IMR-90 (cell line): ENCODE results near the gene RYK. TPM values are rescaled to one million over a fixed set of nuclear protein-coding genes. Genes with fewer than 3 reads are reported as not detected.

Source experiments
- ATAC-seq: fragments of 200-7000 bp; cut with Tn5 transposase; 2 replicates; pipeline ENCODE4 v1.9.1; 2020; ENCODE audit warnings: low read depth, mild to moderate bottlenecking, moderate library complexity
- BruUV-seq: library from RNA; stranded (reverse); fragments of 400-500 nt; replicated peaks from 2 replicates; lab custom pipeline; 2021; lab: Mats Ljungman, UMichigan
- CTCF ChIA-PET: fragments of 300-600 bp; formaldehyde crosslinking; extraction: SDS; loops from one replicate; lab custom pipeline; 2021; ENCODE audit warnings: antibody characterized with exemption; lab: Yijun Ruan, JAX
- POLR2A ChIA-PET: fragments of 300-600 bp; sonication (Branson Sonifier 250); formaldehyde crosslinking; loops from one replicate; lab custom pipeline; 2022; ENCODE audit warnings: antibody characterized with exemption; ENCODE audit not compliant: unreplicated experiment; lab: Charles Lee
- DNase-seq: peaks from one replicate; pipeline ENCODE4 v3.0.0; 2013
- H2AFZ ChIP-seq: replicated peaks from 2 replicates; pipeline ENCODE3; 2013; ENCODE audit warnings: low read length, mild to moderate bottlenecking; ENCODE audit not compliant: poor library complexity
- H2AK5ac ChIP-seq: 2 replicates; pipeline ENCODE4 v1.6.1; 2013; ENCODE audit warnings: low read depth, low read length, inconsistent platforms
- H2AK9ac ChIP-seq: replicated peaks from 2 replicates; pipeline ENCODE3; 2013; ENCODE audit warnings: mild to moderate bottlenecking, low read depth, low read length, moderate library complexity; ENCODE audit not compliant: poor library complexity
- H2BK120ac ChIP-seq: 2 replicates; pipeline ENCODE4 v1.6.1; 2013; ENCODE audit warnings: low read depth, low read length, inconsistent platforms
- H2BK15ac ChIP-seq: 3 replicates; pipeline ENCODE4 v1.6.1; 2013; ENCODE audit warnings: low read depth, low read length, inconsistent platforms
- H2BK20ac ChIP-seq: 2 replicates; pipeline ENCODE4 v1.6.1; 2013; ENCODE audit warnings: low read depth, mild to moderate bottlenecking, inconsistent platforms, low read length, moderate library complexity
- H2BK5ac ChIP-seq: 2 replicates; pipeline ENCODE4 v1.6.1; 2013; ENCODE audit warnings: mild to moderate bottlenecking, low read depth, low read length, inconsistent platforms; ENCODE audit not compliant: poor library complexity, severe bottlenecking
- H3K14ac ChIP-seq: replicated peaks from 2 replicates; pipeline ENCODE4 v1.6.1; 2013; ENCODE audit warnings: low read depth, low read length, inconsistent platforms
- H3K18ac ChIP-seq: 2 replicates; pipeline ENCODE4 v1.6.1; 2013; ENCODE audit warnings: low read depth, low read length, control low read depth
- H3K23ac ChIP-seq: 2 replicates; pipeline ENCODE4 v1.6.1; 2013; ENCODE audit warnings: low read depth, low read length, inconsistent platforms
- H3K27ac ChIP-seq: 2 replicates; pipeline ENCODE4 v1.5.1; 2013; ENCODE audit warnings: mild to moderate bottlenecking, control low read depth, low read length; ENCODE audit not compliant: insufficient read depth
- H3K27me3 ChIP-seq: 2 replicates; pipeline ENCODE4 v1.6.1; 2013; ENCODE audit warnings: low read length; ENCODE audit not compliant: control insufficient read depth, insufficient read depth
- H3K36me3 ChIP-seq: 2 replicates; pipeline ENCODE4 v1.6.1; 2013; ENCODE audit warnings: low read length, mixed read lengths; ENCODE audit not compliant: control insufficient read depth, insufficient read depth
- H3K4ac ChIP-seq: 2 replicates; pipeline ENCODE4 v1.6.1; 2013; ENCODE audit warnings: low read depth, low read length, inconsistent platforms
- H3K4me1 ChIP-seq: 2 replicates; pipeline ENCODE4 v1.6.1; 2013; ENCODE audit warnings: low read length, mixed read lengths; ENCODE audit not compliant: control insufficient read depth, insufficient read depth
- H3K4me2 ChIP-seq: 2 replicates; pipeline ENCODE4 v1.6.1; 2013; ENCODE audit warnings: low read depth, mild to moderate bottlenecking, control low read depth, low read length, moderate library complexity
- H3K4me3 ChIP-seq: 2 replicates; pipeline ENCODE4 v1.5.1; 2013; ENCODE audit warnings: low read depth, mild to moderate bottlenecking, control low read depth, low read length, moderate library complexity; ENCODE audit not compliant: insufficient read depth
- H3K56ac ChIP-seq: 2 replicates; pipeline ENCODE4 v1.6.1; 2013; ENCODE audit warnings: low read length, inconsistent platforms; ENCODE audit not compliant: insufficient read depth; ENCODE audit errors: extremely low read depth
- H3K79me1 ChIP-seq, 2 experiments: 2 replicates each; pipeline ENCODE4 v1.6.1; 2013; ENCODE audit warnings: low read length in 2 of 2, inconsistent platforms in 1 of 2, low read depth in 1 of 2
- H3K9ac ChIP-seq: 2 replicates; pipeline ENCODE4 v1.6.1; 2013; ENCODE audit warnings: low read depth, low read length, control low read depth
- H3K9me1 ChIP-seq: 2 replicates; pipeline ENCODE4 v1.6.1; 2013; ENCODE audit warnings: low read length, inconsistent platforms; ENCODE audit not compliant: insufficient read depth
- H3K9me3 ChIP-seq: 2 replicates; pipeline ENCODE4 v1.6.1; 2013; ENCODE audit warnings: low read length; ENCODE audit not compliant: control insufficient read depth, insufficient read depth
- H4K20me1 ChIP-seq: 2 replicates; pipeline ENCODE4 v1.6.1; 2013; ENCODE audit warnings: low read length, inconsistent platforms; ENCODE audit not compliant: insufficient read depth
- H4K5ac ChIP-seq: 2 replicates; pipeline ENCODE4 v1.6.1; 2013; ENCODE audit warnings: mild to moderate bottlenecking, low read depth, low read length, control low read depth
- H4K8ac ChIP-seq, 2 experiments: 2 replicates each; pipeline ENCODE4 v1.6.1; 2013; ENCODE audit warnings: low read depth in 2 of 2, low read length in 2 of 2, control low read depth in 1 of 2, inconsistent platforms in 1 of 2
- H4K91ac ChIP-seq: 2 replicates; pipeline ENCODE4 v1.6.1; 2013; ENCODE audit warnings: low read depth, low read length, inconsistent platforms; ENCODE audit not compliant: insufficient read depth
- NFE2L2 ChIP-seq: fragments of 150-350 bp; IDR thresholded peaks from 2 replicates; pipeline ENCODE4 v1.6.1; 2016; ENCODE audit warnings: low read depth, mild to moderate bottlenecking, low read length
- WGBS, 2 experiments: methylation state at CpG; one replicate each; pipeline versions ENCODE4 v1.1.5 to v1.1.7; 2013; ENCODE audit warnings: missing lambda C conversion rate in 2 of 2; ENCODE audit not compliant: insufficient read length in 1 of 2; ENCODE audit errors: extremely low coverage in 2 of 2; 5-methylcytosine and 5-hydroxymethylcytosine counted together
- dilution Hi-C: fragments of 300-500 bp; cut with HindIII; formaldehyde crosslinking; loops from one replicate; pipeline ENCODE4 v1.14.3; 2018; ENCODE audit warnings: low sequenced_read_pairs; ENCODE audit not compliant: unreplicated experiment
- in situ Hi-C: fragments of 300-500 bp; cut with MboI; formaldehyde crosslinking; loops from 3 replicates; pipeline ENCODE4 v1.14.3; 2019; ENCODE audit warnings: low sequenced_read_pairs, inconsistent platforms, mixed read lengths
- intact Hi-C: fragments of 100-400 bp; cut with micrococcal nuclease; formaldehyde crosslinking; loops from 2 replicates; pipeline ENCODE4 v1.10.0; 2022
- polyA plus RNA-seq, 3 experiments: library from polyadenylated mRNA; depleted of rRNA; stranded (reverse); fragments of >200 nt; gene quantifications; 2 replicates each; pipeline ENCODE4 v1.2.3, GENCODE V29; 2012; ENCODE audit warnings: low replicate concordance in 1 of 3
- total RNA-seq: library from RNA; depleted of rRNA; stranded (reverse); fragments of >200 nt; gene quantifications from 2 replicates; pipeline ENCODE4 v1.2.3, GENCODE V29; 2012

RYK gene
- total and polyA plus RNA-seq, 2 of the 4 experiments (the other 2 are of a cell fraction) = 42.4 to 106 TPM

GRCh38 chr3:134229038-134229437 is 21.6 kb downstream of the RYK start:
- peaks cover 65% of the 10 kb centered on the region for H4K20me1 ChIP-seq
- no peaks in the 10 kb centered on the region for H3K27me3 ChIP-seq
- H3K9ac ChIP-seq = no peak overlapping the region
- no peak overlapping the region for H3K14ac ChIP-seq
- intact Hi-C loops (no loop called here), dilution Hi-C loops (no loop called here), in situ Hi-C loops (no loop called here)
- no peak overlapping the region for H3K4me2 ChIP-seq
- no peak overlapping the region for H3K4ac ChIP-seq
- no peak overlapping the region for H2BK20ac ChIP-seq
- BruUV-seq = no TSS peak
- H3K56ac ChIP-seq = no peak overlapping the region
- no peak overlapping the region for H2AK9ac ChIP-seq
- no peak overlapping the region for H4K8ac ChIP-seq
- no peak overlapping the region for H3K27ac ChIP-seq
- WGBS, 2 experiments = no CpG with 5 or more reads among the region's 8 CpGs
- TF ChIP-seq NFE2L2 = no peak
- H3K4me3 ChIP-seq = no peak overlapping the region
- ChIA-PET CTCF (interaction anchor here (0.8 kb wide), 1 partner anchor 17 kb away, joined by 4 read pairs; no protein-coding TSS in a partner anchor), POLR2A (no interaction called here)
- no peak overlapping the region for H2AK5ac ChIP-seq
- no peak for DNase-seq
- H3K4me1 ChIP-seq = peaks cover 7% of the 10 kb centered on the region
- H3K9me3 ChIP-seq = no peaks in the 10 kb centered on the region
- H3K23ac ChIP-seq = no peak overlapping the region
- peaks cover 20 to 64% of the 10 kb centered on the region in 2 experiments for H3K79me1 ChIP-seq
- no peak overlapping the region for H4K5ac ChIP-seq
- H3K18ac ChIP-seq = no peak overlapping the region
- peaks cover 6% of the 10 kb centered on the region for H3K9me1 ChIP-seq
- no peak overlapping the region for H2BK5ac ChIP-seq
- H2BK120ac ChIP-seq = no peak overlapping the region
- H2BK15ac ChIP-seq = no peak overlapping the region
- H3K36me3 ChIP-seq = no peaks in the 10 kb centered on the region
- no peak overlapping the region for H4K91ac ChIP-seq
- ATAC-seq = no peak
- no peak overlapping the region for H2AFZ ChIP-seq
